Activated naive CD4-positive, alpha-beta T cell treated with anti-CD3 and anti-CD28 coated beads, Interleukin-2, amount 50 U/mL, for 24 hours (primary cell): ENCODE results near the gene RNASE13.

Source experiments
- H3K27ac Mint-ChIP-seq: one replicate; pipeline ENCODE4 v1.8.0; 2021; ENCODE audit warnings: mild to moderate bottlenecking, mixed read lengths
- H3K27me3 Mint-ChIP-seq: one replicate; pipeline ENCODE4 v1.8.0; 2021; ENCODE audit warnings: mixed read lengths
- H3K36me3 Mint-ChIP-seq: one replicate; pipeline ENCODE4 v1.8.0; 2021; ENCODE audit warnings: mixed read lengths
- H3K4me1 Mint-ChIP-seq: one replicate; pipeline ENCODE4 v1.8.0; 2021; ENCODE audit warnings: mixed read lengths
- H3K4me3 Mint-ChIP-seq: one replicate; pipeline ENCODE4 v1.8.0; 2021; ENCODE audit warnings: mild to moderate bottlenecking, mixed read lengths
- H3K9me3 Mint-ChIP-seq: one replicate; pipeline ENCODE4 v1.8.0; 2021; ENCODE audit warnings: mixed read lengths

RNASE13 gene

GRCh38 chr14:21034707-21035106 is at the start of gene RNASE13:
TSS of gene RNASE13 (minus strand) at chr14:21034807. CDS start at chr14:21034288, 519 bp downstream.
- Mint-ChIP-seq H3K9me3 (no peaks in the 10 kb centered on the region), H3K27me3 (no peaks in the 10 kb centered on the region), H3K27ac (no peak within 1 kb of the TSS), H3K4me3 (no peak within 1 kb of the TSS), H3K4me1 (no peaks in the 10 kb centered on the region), H3K36me3 (no peaks in the 10 kb centered on the region)

- Mint-ChIP-seq H3K9me3 (no peaks in the 10 kb centered on the region), H3K4me3 (no peak overlapping the region), H3K27ac (no peak overlapping the region), H3K36me3 (no peaks in the 10 kb centered on the region), H3K4me1 (peaks cover 22% of the 10 kb centered on the region), H3K27me3 (no peaks in the 10 kb centered on the region)
Observed at GRCh38 chr14:21084396-21084795, 49.8 kb upstream of the RNASE13 start.

GRCh38 chr14:21083565-21084325 is 49.1 kb upstream of the RNASE13 start:
- no peak overlapping the region for H3K4me3 Mint-ChIP-seq
- H3K4me1 Mint-ChIP-seq, result peaks cover 19% of the 10 kb centered on the region
- H3K27ac Mint-ChIP-seq, result no peak overlapping the region

GRCh38 chr14:21081521-21082142 is 47.0 kb upstream of the RNASE13 start:
- no peak overlapping the region for H3K27ac Mint-ChIP-seq

More at GRCh38 chr14:21083565-21084325, 49.1 kb upstream of the RNASE13 start:
- H3K9me3 Mint-ChIP-seq, result no peaks in the 10 kb centered on the region
- no peaks in the 10 kb centered on the region for H3K27me3 Mint-ChIP-seq
- H3K36me3 Mint-ChIP-seq, result no peaks in the 10 kb centered on the region

GRCh38 chr14:21078726-21079125 is 44.1 kb upstream of the RNASE13 start:
- Mint-ChIP-seq H3K36me3 (no peaks in the 10 kb centered on the region), H3K27me3 (no peaks in the 10 kb centered on the region), H3K4me3 (no peak overlapping the region), H3K4me1 (no peaks in the 10 kb centered on the region), H3K27ac (no peak overlapping the region), H3K9me3 (no peaks in the 10 kb centered on the region)

More at GRCh38 chr14:21081521-21082142, 47.0 kb upstream of the RNASE13 start:
- Mint-ChIP-seq H3K4me1 (peaks cover 4% of the 10 kb centered on the region), H3K4me3 (no peak overlapping the region), H3K9me3 (no peaks in the 10 kb centered on the region), H3K27me3 (no peaks in the 10 kb centered on the region), H3K36me3 (no peaks in the 10 kb centered on the region)

GRCh38 chr14:21078287-21078686 is 43.7 kb upstream of the RNASE13 start:
- Mint-ChIP-seq H3K27me3 (peaks cover 1% of the 10 kb centered on the region), H3K9me3 (no peaks in the 10 kb centered on the region), H3K27ac (no peak overlapping the region)

GRCh38 chr14:21077672-21078071 is 43.1 kb upstream of the RNASE13 start:
- Mint-ChIP-seq H3K36me3 (no peaks in the 10 kb centered on the region), H3K27ac (no peak overlapping the region), H3K4me1 (no peaks in the 10 kb centered on the region), H3K4me3 (no peak overlapping the region), H3K9me3 (no peaks in the 10 kb centered on the region), H3K27me3 (peaks cover 3% of the 10 kb centered on the region)

More at GRCh38 chr14:21078287-21078686, 43.7 kb upstream of the RNASE13 start:
- H3K4me3 Mint-ChIP-seq, result no peak overlapping the region
- H3K4me1 Mint-ChIP-seq, result no peaks in the 10 kb centered on the region
- no peaks in the 10 kb centered on the region for H3K36me3 Mint-ChIP-seq

- Mint-ChIP-seq H3K4me1 (peaks cover 10% of the 10 kb centered on the region), H3K27me3 (peaks cover 11% of the 10 kb centered on the region), H3K4me3 (no peak overlapping the region), H3K36me3 (no peaks in the 10 kb centered on the region), H3K9me3 (no peaks in the 10 kb centered on the region), H3K27ac (no peak overlapping the region)
Observed at GRCh38 chr14:21075719-21076437, 41.3 kb upstream of the RNASE13 start.

- H3K4me1 Mint-ChIP-seq, result peaks cover 13% of the 10 kb centered on the region
- H3K36me3 Mint-ChIP-seq, result no peaks in the 10 kb centered on the region
- no peaks in the 10 kb centered on the region for H3K9me3 Mint-ChIP-seq
- H3K27ac Mint-ChIP-seq, result no peak overlapping the region
- H3K4me3 Mint-ChIP-seq, result no peak overlapping the region
- peaks cover 14% of the 10 kb centered on the region for H3K27me3 Mint-ChIP-seq
Observed at GRCh38 chr14:21074398-21075272, 40.0 kb upstream of the RNASE13 start.

GRCh38 chr14:21073921-21074320 is 39.3 kb upstream of the RNASE13 start:
- Mint-ChIP-seq H3K27me3 (peaks cover 21% of the 10 kb centered on the region), H3K36me3 (no peaks in the 10 kb centered on the region), H3K9me3 (no peaks in the 10 kb centered on the region), H3K4me3 (no peak overlapping the region), H3K27ac (no peak overlapping the region), H3K4me1 (peaks cover 20% of the 10 kb centered on the region)

- Mint-ChIP-seq H3K36me3 (no peaks in the 10 kb centered on the region), H3K27ac (no peak overlapping the region), H3K4me3 (no peak overlapping the region), H3K27me3 (peaks cover 28% of the 10 kb centered on the region), H3K4me1 (peaks cover 27% of the 10 kb centered on the region), H3K9me3 (no peaks in the 10 kb centered on the region)
Observed at GRCh38 chr14:21072781-21073339, 38.3 kb upstream of the RNASE13 start.

GRCh38 chr14:21072031-21072473 is 37.4 kb upstream of the RNASE13 start:
- peaks cover 27% of the 10 kb centered on the region for H3K4me1 Mint-ChIP-seq
- H3K36me3 Mint-ChIP-seq, result no peaks in the 10 kb centered on the region
- H3K4me3 Mint-ChIP-seq, result peak overlapping the region; percentile 55
- no peaks in the 10 kb centered on the region for H3K9me3 Mint-ChIP-seq
- H3K27me3 Mint-ChIP-seq, result peaks cover 33% of the 10 kb centered on the region
- H3K27ac Mint-ChIP-seq, result no peak overlapping the region

GRCh38 chr14:21071225-21072030 is 36.8 kb upstream of the RNASE13 start:
- Mint-ChIP-seq H3K4me1 (peaks cover 27% of the 10 kb centered on the region), H3K27me3 (peaks cover 37% of the 10 kb centered on the region), H3K27ac (no peak overlapping the region)

GRCh38 chr14:21070610-21071224 is 36.1 kb upstream of the RNASE13 start:
- Mint-ChIP-seq H3K4me1 (peaks cover 27% of the 10 kb centered on the region), H3K9me3 (no peaks in the 10 kb centered on the region), H3K27ac (peak overlapping the region; percentile 41), H3K27me3 (peaks cover 39% of the 10 kb centered on the region), H3K4me3 (peak overlapping the region; percentile 85), H3K36me3 (no peaks in the 10 kb centered on the region)

More at GRCh38 chr14:21071225-21072030, 36.8 kb upstream of the RNASE13 start:
- Mint-ChIP-seq H3K36me3 (no peaks in the 10 kb centered on the region), H3K9me3 (no peaks in the 10 kb centered on the region), H3K4me3 (peak overlapping the region; percentile 85)
